SH-SY5Y (cell line): Measurements from ENCODE around the gene NUDT3.

ENCODE experiments used
- GATA2 ChIP-seq: IDR thresholded peaks from 2 replicates; pipeline ENCODE4 v1.6.1; 2011; ENCODE audit warnings: mild to moderate bottlenecking, low read depth, low read length
- GATA3 ChIP-seq: IDR thresholded peaks from 2 replicates; pipeline ENCODE4 v1.6.1; 2011; ENCODE audit warnings: low read depth, mild to moderate bottlenecking, low read length, moderate library complexity

DNA sequence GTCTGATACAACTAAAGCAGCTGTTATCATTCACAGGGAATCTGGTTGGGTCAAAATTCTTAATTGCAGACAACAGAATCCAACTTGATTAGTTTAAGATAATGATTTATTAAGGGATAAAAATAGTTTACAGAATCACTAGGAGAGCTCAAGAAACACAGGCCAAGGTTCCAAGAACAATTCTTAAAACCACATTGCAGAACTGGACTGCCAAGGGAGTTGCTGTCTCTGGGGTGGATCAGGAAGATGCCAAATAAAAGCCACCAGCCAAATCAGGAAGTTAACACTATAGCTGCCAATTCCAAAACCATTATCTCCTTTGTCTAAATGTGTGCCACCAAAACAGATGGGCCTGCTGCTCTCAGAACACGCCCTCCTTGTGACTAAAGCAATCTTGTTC, 53.7 kb downstream of the NUDT3 start:
- TF ChIP-seq GATA2 (no peak), GATA3 (no peak)
